DND-41 (cell line): ENCODE data around the gene MEMO1.
"Not testable (repeated sequence)": the region's sequence is repeated elsewhere in the genome, so short reads cannot be mapped to it uniquely, and the experiment has no call there.

Experiments used
- ATAC-seq: fragments of 200-7000 bp; cut with Tn5 transposase; 3 replicates; pipeline ENCODE4 v1.9.1; 2021; ENCODE audit warnings: low read depth; ENCODE audit not compliant: insufficient read depth
- DNase-seq: peaks from one replicate; pipeline ENCODE4 v3.0.0-alpha.2; 2020
- H2AFZ ChIP-seq: 2 replicates; pipeline ENCODE4 v1.6.0; 2012; ENCODE audit warnings: low read depth, low read length
- H3K27ac ChIP-seq: 2 replicates; pipeline ENCODE4 v1.5.1; 2012; ENCODE audit warnings: low read length, inconsistent platforms
- H3K27me3 ChIP-seq: fragments of 200-600 bp; sonication (generic); 2 replicates; pipeline ENCODE4 v1.6.0; 2012; ENCODE audit warnings: low read length, mild to moderate bottlenecking, inconsistent platforms; ENCODE audit not compliant: insufficient read depth, poor library complexity
- H3K36me3 ChIP-seq: 2 replicates; pipeline ENCODE4 v1.5.1; 2012; ENCODE audit warnings: low read length, inconsistent platforms; ENCODE audit not compliant: insufficient read depth
- H3K4me1 ChIP-seq: 2 replicates; pipeline ENCODE4 v1.5.1; 2012; ENCODE audit warnings: mild to moderate bottlenecking, low read length; ENCODE audit not compliant: insufficient read depth
- H3K4me2 ChIP-seq: 2 replicates; pipeline ENCODE4 v1.6.0; 2012; ENCODE audit warnings: mild to moderate bottlenecking, moderate library complexity, low read length, inconsistent platforms; ENCODE audit not compliant: insufficient read depth
- H3K4me3 ChIP-seq, 2 experiments: fragments of 200-600 bp in 1 of 2; shearing (Covaris generic) in 1 of 2; 2 replicates each; pipeline ENCODE4 v1.5.1; 2012 to 2016; ENCODE audit warnings: inconsistent platforms in 2 of 2, low read length in 2 of 2, mild to moderate bottlenecking in 2 of 2, low read depth in 1 of 2, moderate library complexity in 1 of 2
- H3K79me2 ChIP-seq: 2 replicates; pipeline ENCODE4 v1.6.0; 2012; ENCODE audit warnings: low read length, inconsistent platforms; ENCODE audit not compliant: insufficient read depth
- H3K9ac ChIP-seq: 2 replicates; pipeline ENCODE4 v1.6.0; 2012; ENCODE audit warnings: low read depth, mild to moderate bottlenecking, inconsistent platforms, low read length, moderate library complexity
- H3K9me3 ChIP-seq: 2 replicates; pipeline ENCODE4 v1.5.1; 2012; ENCODE audit warnings: low read length, moderate library complexity, mild to moderate bottlenecking, inconsistent platforms; ENCODE audit not compliant: insufficient read depth, severe bottlenecking
- H4K20me1 ChIP-seq: 2 replicates; pipeline ENCODE4 v1.6.0; 2012; ENCODE audit warnings: low read length; ENCODE audit not compliant: insufficient read depth
- EZH2 ChIP-seq: IDR thresholded peaks from 3 replicates; pipeline ENCODE4 v1.6.1; 2012; ENCODE audit warnings: borderline replicate concordance, low read depth, mild to moderate bottlenecking, moderate library complexity, low read length, inconsistent platforms; ENCODE audit not compliant: severe bottlenecking
- TF ChIP-seq, protein P1 (sequence below): IDR thresholded peaks from 2 replicates; pipeline ENCODE4 v1.5.1; 2012; ENCODE audit warnings: borderline replicate concordance, low read length, moderate library complexity, mild to moderate bottlenecking; ENCODE audit not compliant: poor library complexity, severe bottlenecking; ENCODE audit errors: extremely low read depth

The MEMO1 gene

DNA sequence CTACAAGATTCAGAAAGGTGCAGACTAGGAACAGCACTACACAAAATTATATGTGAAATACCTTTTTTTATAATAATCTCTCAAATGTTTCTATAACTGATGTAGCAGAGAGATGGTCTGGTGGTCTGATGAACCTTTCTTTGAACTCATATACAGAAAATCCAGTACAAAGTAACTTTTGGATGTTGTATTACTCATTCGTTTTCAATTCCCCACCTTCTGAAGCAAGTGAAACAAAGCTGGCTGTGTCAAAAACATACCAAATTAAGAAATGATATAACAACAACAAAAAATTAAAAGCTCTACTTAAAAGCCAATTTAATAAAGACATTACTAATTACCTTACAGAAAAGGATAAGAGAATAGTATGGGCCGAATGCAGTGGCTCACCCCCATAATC is 38.7 kb downstream of the MEMO1 start:
- Histone ChIP-seq H3K4me3 (no peak overlapping the region), H3K9ac (no peak overlapping the region), H3K79me2 (peaks cover 80% of the 10 kb centered on the region), H3K9me3 (no peaks in the 10 kb centered on the region), H3K4me2 (no peak overlapping the region), H4K20me1 (peaks cover 7% of the 10 kb centered on the region), H3K27me3 (no peaks in the 10 kb centered on the region), H3K27ac (no peak overlapping the region), H2AFZ (no peak overlapping the region), H3K36me3 (no peaks in the 10 kb centered on the region), H3K4me1 (no peaks in the 10 kb centered on the region)
- DNase-seq = no peak
- TF ChIP-seq EZH2 = no peak
- TF ChIP-seq, protein P1, sequence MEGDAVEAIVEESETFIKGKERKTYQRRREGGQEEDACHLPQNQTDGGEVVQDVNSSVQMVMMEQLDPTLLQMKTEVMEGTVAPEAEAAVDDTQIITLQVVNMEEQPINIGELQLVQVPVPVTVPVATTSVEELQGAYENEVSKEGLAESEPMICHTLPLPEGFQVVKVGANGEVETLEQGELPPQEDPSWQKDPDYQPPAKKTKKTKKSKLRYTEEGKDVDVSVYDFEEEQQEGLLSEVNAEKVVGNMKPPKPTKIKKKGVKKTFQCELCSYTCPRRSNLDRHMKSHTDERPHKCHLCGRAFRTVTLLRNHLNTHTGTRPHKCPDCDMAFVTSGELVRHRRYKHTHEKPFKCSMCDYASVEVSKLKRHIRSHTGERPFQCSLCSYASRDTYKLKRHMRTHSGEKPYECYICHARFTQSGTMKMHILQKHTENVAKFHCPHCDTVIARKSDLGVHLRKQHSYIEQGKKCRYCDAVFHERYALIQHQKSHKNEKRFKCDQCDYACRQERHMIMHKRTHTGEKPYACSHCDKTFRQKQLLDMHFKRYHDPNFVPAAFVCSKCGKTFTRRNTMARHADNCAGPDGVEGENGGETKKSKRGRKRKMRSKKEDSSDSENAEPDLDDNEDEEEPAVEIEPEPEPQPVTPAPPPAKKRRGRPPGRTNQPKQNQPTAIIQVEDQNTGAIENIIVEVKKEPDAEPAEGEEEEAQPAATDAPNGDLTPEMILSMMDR = no peak
- no peak for ATAC-seq

DNA sequence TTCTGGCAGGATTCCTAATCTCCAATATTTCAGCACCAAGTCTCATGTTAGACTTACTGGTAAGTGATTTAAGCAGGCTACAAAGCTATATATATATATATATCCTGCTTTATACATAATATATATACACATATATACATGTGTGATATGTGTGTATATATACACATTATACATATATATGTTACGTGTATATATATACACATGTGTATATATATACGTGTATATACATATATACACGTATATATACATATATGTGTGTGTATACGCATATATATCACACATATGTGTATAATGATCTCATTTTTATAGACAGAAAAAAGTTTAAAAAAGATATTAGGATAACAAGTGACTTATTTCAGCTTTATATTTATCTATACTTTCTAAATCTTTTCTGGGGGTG is 41.6 kb downstream of the MEMO1 start:
- no peak for TF ChIP-seq EZH2
- TF ChIP-seq, protein P1 = no peak
- Histone ChIP-seq H2AFZ (no peak overlapping the region), H3K36me3 (peaks cover 3% of the 10 kb centered on the region; the same call in 1 of the 2 replicates), H3K27ac (no peak overlapping the region), H3K4me3 (no peak overlapping the region), H3K9ac (no peak overlapping the region), H3K9me3 (no peaks in the 10 kb centered on the region), H3K79me2 (peaks cover 69% of the 10 kb centered on the region), H4K20me1 (peaks cover 12% of the 10 kb centered on the region), H3K27me3 (no peaks in the 10 kb centered on the region), H3K4me2 (no peak overlapping the region), H3K4me1 (no peaks in the 10 kb centered on the region)
- no peak for ATAC-seq
- DNase-seq = no peak

DNA sequence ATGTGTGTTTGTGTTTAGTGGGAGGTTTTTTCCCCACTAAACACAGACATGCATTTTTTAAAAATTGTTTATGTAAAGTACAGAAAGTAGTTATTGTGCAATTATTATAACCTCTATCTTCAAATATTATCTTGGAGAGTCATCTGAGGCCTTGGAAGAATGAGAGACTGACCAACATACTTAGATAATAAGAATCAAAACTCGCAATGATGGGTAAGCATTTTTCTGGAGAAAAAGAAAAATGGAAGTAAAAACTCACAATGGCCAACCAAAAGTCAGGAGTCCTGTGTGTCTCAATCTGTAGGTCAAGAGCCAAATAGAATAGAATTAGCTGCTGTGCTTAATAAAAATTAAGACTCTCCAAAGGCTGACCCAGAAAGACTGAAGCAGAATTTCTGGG is 43.0 kb downstream of the MEMO1 start:
- TF ChIP-seq, protein P1 = no peak
- TF ChIP-seq EZH2 = no peak
- Histone ChIP-seq H3K27ac (no peak overlapping the region), H3K79me2 (peaks cover 69% of the 10 kb centered on the region), H2AFZ (no peak overlapping the region), H4K20me1 (peaks cover 14% of the 10 kb centered on the region), H3K27me3 (no peaks in the 10 kb centered on the region), H3K4me1 (no peaks in the 10 kb centered on the region), H3K4me2 (no peak overlapping the region), H3K36me3 (peaks cover 3% of the 10 kb centered on the region; the same call in 1 of the 2 replicates), H3K9me3 (no peaks in the 10 kb centered on the region), H3K4me3 (no peak overlapping the region), H3K9ac (no peak overlapping the region)
- DNase-seq = no peak
- no peak for ATAC-seq

DNA sequence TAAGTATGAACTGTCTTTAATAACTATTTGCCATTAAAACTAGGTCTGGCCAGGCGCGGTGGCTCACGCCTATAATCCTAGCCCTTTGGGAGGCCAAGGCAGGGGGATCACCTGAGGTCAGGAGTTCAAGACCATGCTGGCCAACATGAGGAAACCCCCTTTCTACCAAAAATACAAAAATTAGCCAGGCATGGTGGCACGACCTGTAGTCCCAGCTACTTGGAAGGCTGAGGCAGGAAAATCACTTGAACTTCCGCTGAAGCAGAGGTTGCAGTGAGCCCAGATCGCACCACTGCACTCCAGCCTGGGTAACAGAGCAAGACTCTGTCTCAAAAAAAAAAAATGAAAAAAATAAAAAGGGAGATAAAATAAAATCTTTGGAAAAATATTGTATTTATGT is 44.4 kb downstream of the MEMO1 start:
- not testable (repeated sequence) for H3K4me2 ChIP-seq, H3K4me3 ChIP-seq, H3K9me3 ChIP-seq, H3K27ac ChIP-seq, H2AFZ ChIP-seq, H3K9ac ChIP-seq, DNase-seq, H3K36me3 ChIP-seq, H3K4me1 ChIP-seq, ATAC-seq, H3K27me3 ChIP-seq
- H4K20me1 ChIP-seq = peaks cover 18% of the 10 kb centered on the region
- peaks cover 69% of the 10 kb centered on the region for H3K79me2 ChIP-seq
